SK-N-MC (cell line): ENCODE results near the gene HMGN3.

Source experiments
- DNase-seq: peaks from one replicate; pipeline ENCODE4 v3.0.0-alpha.2; 2011; ENCODE audit warnings: low read depth, low spot score
- H3K27ac ChIP-seq: fragments of 200-600 bp; sonication (generic); 2 replicates; pipeline ENCODE4 v1.5.1; 2016; ENCODE audit warnings: mixed run types
- H3K36me3 ChIP-seq: fragments of 200-600 bp; sonication (generic); 2 replicates; pipeline ENCODE4 v1.6.1; 2017; ENCODE audit warnings: antibody characterized with exemption, low read length, mixed read lengths; ENCODE audit not compliant: insufficient read depth
- H3K4me3 ChIP-seq: fragments of 200-600 bp; sonication (generic); 2 replicates; pipeline ENCODE4 v1.5.1; 2016
- H3K9ac ChIP-seq: fragments of 200-600 bp; sonication (generic); 2 replicates; pipeline ENCODE4 v1.8.0; 2017; ENCODE audit warnings: mixed run types, mixed read lengths; ENCODE audit not compliant: insufficient read length
- H3K9me3 ChIP-seq: fragments of 200-600 bp; sonication (generic); 2 replicates; pipeline ENCODE4 v1.6.1; 2017; ENCODE audit warnings: low read depth, mild to moderate bottlenecking, antibody characterized with exemption, low read length, moderate library complexity, mixed read lengths
- EZH2 ChIP-seq: fragments of 200-600 bp; sonication (generic); IDR thresholded peaks from one replicate; pipeline ENCODE4 v1.6.1; 2017; ENCODE audit warnings: antibody characterized with exemption
- FOXP2 ChIP-seq: optimal IDR thresholded peaks from 2 replicates; pipeline ENCODE3; 2011; ENCODE audit warnings: mild to moderate bottlenecking, moderate library complexity; ENCODE audit not compliant: insufficient read depth; ENCODE audit errors: extremely low read length, control extremely low read depth
- POLR2AphosphoS5 ChIP-seq: IDR thresholded peaks from 2 replicates; pipeline ENCODE4 v1.6.1; 2012; ENCODE audit warnings: mild to moderate bottlenecking, low read depth, low read length, borderline replicate concordance

HMGN3 gene

DNA sequence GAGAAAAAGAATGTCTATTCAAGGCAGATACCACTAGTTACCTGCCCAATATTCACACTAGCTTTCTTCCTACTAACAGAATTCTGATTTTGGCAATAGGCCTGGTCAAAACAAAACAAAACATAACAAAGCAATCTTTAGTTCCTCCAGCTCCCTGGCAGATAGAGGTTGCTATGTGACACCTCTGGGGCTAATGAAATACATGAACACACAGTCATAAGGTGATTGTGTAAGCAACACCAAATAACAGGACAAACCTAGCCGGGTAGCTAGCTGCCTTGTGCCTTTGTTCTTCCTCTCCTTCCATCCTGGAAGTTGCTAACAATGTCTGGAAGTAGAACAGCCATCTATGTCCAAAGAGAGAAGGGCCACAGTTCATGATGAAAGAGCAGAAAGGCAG lies 6.0 kb upstream of the HMGN3 start:
- Histone ChIP-seq H3K27ac (no peak overlapping the region), H3K4me3 (no peak overlapping the region), H3K36me3 (no peaks in the 10 kb centered on the region), H3K9ac (no peak overlapping the region), H3K9me3 (no peaks in the 10 kb centered on the region)
- DNase-seq, result no peak
- TF ChIP-seq EZH2, result no peak
- TF ChIP-seq POLR2AphosphoS5, result no peak
- TF ChIP-seq FOXP2, result no peak

GRCh38 chr6:79239536-79240168 lies 5.2 kb upstream of the HMGN3 start:
- TF ChIP-seq EZH2 (no peak), POLR2AphosphoS5 (no peak), FOXP2 (no peak)
- DNase-seq, result no peak
- Histone ChIP-seq H3K36me3 (no peaks in the 10 kb centered on the region), H3K27ac (no peak overlapping the region), H3K9me3 (no peaks in the 10 kb centered on the region), H3K9ac (no peak overlapping the region), H3K4me3 (no peak overlapping the region)

DNA sequence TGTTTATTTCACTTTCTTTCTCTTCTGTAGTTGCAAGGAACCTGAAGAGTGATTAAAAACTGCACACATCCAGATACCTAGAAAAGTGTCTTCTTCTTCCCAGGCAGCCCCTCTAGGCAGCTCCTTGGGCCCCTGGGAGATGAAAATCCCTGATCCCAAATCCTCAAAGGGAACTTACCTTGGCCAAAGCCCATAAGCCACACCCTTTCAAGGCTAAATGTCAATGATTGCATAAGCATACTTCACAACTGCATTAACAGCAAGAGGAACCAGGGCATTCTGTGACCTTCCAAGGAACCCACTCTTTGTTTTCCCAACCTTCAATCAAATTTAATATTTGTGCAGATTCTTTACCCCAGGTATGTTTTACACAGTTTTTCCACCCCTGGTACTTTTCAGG lies 4.4 kb upstream of the HMGN3 start:
- no peak for TF ChIP-seq EZH2
- no peak for TF ChIP-seq POLR2AphosphoS5
- no peak for TF ChIP-seq FOXP2
- Histone ChIP-seq H3K36me3 (no peaks in the 10 kb centered on the region), H3K9ac (no peak overlapping the region), H3K9me3 (no peaks in the 10 kb centered on the region), H3K27ac (no peak overlapping the region), H3K4me3 (no peak overlapping the region)
- no peak for DNase-seq

DNA sequence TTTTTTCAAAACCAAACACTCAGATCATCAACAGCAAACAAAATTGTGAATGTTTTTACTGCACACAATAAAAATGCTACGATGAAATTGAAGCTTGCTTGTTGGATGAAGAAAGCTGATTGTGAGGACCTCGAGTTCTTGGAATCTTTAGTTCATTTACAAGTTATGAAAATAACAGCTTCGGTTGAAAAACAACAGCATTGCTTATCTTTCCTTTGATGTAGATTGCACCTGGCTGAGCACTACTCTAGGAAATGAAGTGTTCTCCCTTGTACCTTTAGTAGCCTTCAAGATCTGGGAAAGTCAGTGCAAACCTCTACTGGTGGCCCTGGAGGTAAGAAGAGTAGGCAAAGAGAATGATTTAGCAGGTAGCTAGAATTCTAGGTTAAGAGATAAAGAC lies 2.2 kb upstream of the HMGN3 start:
- Histone ChIP-seq H3K9ac (no peak overlapping the region), H3K9me3 (no peaks in the 10 kb centered on the region), H3K36me3 (peaks cover 6% of the 10 kb centered on the region; the same call in 1 of the 2 replicates), H3K4me3 (no peak overlapping the region), H3K27ac (no peak overlapping the region)
- no peak for DNase-seq
- TF ChIP-seq EZH2, result no peak
- TF ChIP-seq FOXP2, result no peak
- no peak for TF ChIP-seq POLR2AphosphoS5

GRCh38 chr6:79233611-79234149 lies 802 bp downstream of the HMGN3 start:
- peak overlapping the region; percentile 91 for H3K4me3 ChIP-seq
- peak overlapping the region; percentile 84 for H3K9ac ChIP-seq
- peaks cover 12% of the 10 kb centered on the region; the same call in 1 of the 2 replicates for H3K36me3 ChIP-seq
- H3K9me3 ChIP-seq, result no peaks in the 10 kb centered on the region
- TF ChIP-seq EZH2 (no peak), FOXP2 (no peak), POLR2AphosphoS5 (peak; percentile 74)
- DNase-seq, result no peak
- peak overlapping the region; percentile 48; the same call in 1 of the 2 replicates for H3K27ac ChIP-seq

- Histone ChIP-seq H3K4me3 (peak overlapping the region; percentile 91), H3K27ac (no peak overlapping the region), H3K9ac (peak overlapping the region; percentile 84), H3K36me3 (peaks cover 16% of the 10 kb centered on the region; the same call in 1 of the 2 replicates), H3K9me3 (no peaks in the 10 kb centered on the region)
- no peak for DNase-seq
- no peak for TF ChIP-seq EZH2
- no peak for TF ChIP-seq POLR2AphosphoS5
- TF ChIP-seq FOXP2, result no peak
These were observed 1.6 kb downstream of the HMGN3 start for GRCh38 chr6:79232696-79233462.

DNA sequence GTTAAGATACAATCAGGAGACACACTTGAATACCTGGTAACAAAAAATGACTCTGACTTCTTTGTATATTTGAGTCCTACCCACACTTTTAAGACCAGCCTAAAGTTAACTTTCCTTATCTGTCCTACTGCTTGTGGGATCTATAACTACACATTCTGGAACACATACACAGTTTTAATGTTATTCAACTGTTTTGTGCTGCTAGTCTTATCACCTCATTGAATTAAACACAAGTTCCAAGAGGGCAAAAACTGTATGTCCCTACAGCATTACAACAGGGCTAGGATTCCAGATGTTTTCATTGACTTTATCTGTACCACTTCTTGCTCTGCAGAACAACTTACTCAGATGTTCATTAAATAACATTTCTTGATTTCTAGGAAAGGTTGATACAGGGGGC lies 2.8 kb downstream of the HMGN3 start:
- TF ChIP-seq EZH2 (no peak), POLR2AphosphoS5 (no peak), FOXP2 (no peak)
- no peak overlapping the region for H3K27ac ChIP-seq
- no peak for DNase-seq
- peaks cover 16% of the 10 kb centered on the region; the same call in 1 of the 2 replicates for H3K36me3 ChIP-seq
- no peaks in the 10 kb centered on the region for H3K9me3 ChIP-seq
- H3K9ac ChIP-seq, result no peak overlapping the region
- H3K4me3 ChIP-seq, result no peak overlapping the region

- TF ChIP-seq POLR2AphosphoS5 (no peak), EZH2 (no peak), FOXP2 (no peak)
- H3K9ac ChIP-seq, result no peak overlapping the region
- peaks cover 16% of the 10 kb centered on the region; the same call in 1 of the 2 replicates for H3K36me3 ChIP-seq
- H3K4me3 ChIP-seq, result no peak overlapping the region
- no peak overlapping the region for H3K27ac ChIP-seq
- H3K9me3 ChIP-seq, result no peaks in the 10 kb centered on the region
- DNase-seq, result no peak
These were observed 3.4 kb downstream of the HMGN3 start for GRCh38 chr6:79231101-79231500.
